Suprapubic skin (tissue), 4 donors: ENCODE data around the gene RPL5. TPM values are rescaled to one million over a fixed set of nuclear protein-coding genes. Genes with fewer than 3 reads are reported as not detected.

Experiments used
- DNase-seq, 2 donors: peaks; one replicate each; pipeline ENCODE4 v3.0.0-alpha.2; 2019; ENCODE audit warnings: low spot score in 2 of 2
- H3K27ac ChIP-seq: fragments of 200-600 bp; sonication (generic); one replicate; pipeline ENCODE4 v1.5.1; 2019
- H3K27me3 ChIP-seq: fragments of 200-600 bp; sonication (generic); one replicate; pipeline ENCODE4 v1.5.1; 2019
- H3K36me3 ChIP-seq: fragments of 200-600 bp; sonication (generic); one replicate; pipeline ENCODE4 v1.5.1; 2019
- H3K4me1 ChIP-seq: fragments of 200-600 bp; sonication (generic); one replicate; pipeline ENCODE4 v1.5.1; 2019
- H3K4me3 ChIP-seq: fragments of 200-600 bp; sonication (generic); one replicate; pipeline ENCODE4 v1.5.1; 2019; ENCODE audit warnings: mild to moderate bottlenecking
- H3K9me3 ChIP-seq: fragments of 200-600 bp; sonication (generic); one replicate; pipeline ENCODE4 v1.5.1; 2019
- EP300 ChIP-seq: sonication (generic); formaldehyde crosslinking; IDR thresholded peaks from one replicate; pipeline ENCODE4 v1.6.1; 2017; ENCODE audit warnings: antibody characterized with exemption
- POLR2A ChIP-seq, 2 donors: fragments of 450-650 bp; IDR thresholded peaks; one replicate each; pipeline ENCODE4 v1.6.1; 2017; ENCODE audit warnings: antibody characterized with exemption in 2 of 2, mild to moderate bottlenecking in 2 of 2, moderate library complexity in 2 of 2
- POLR2AphosphoS5 ChIP-seq, 3 donors: sonication (generic); formaldehyde crosslinking; IDR thresholded peaks; one replicate each; pipeline ENCODE4 v1.6.1; 2017; ENCODE audit warnings: antibody characterized with exemption in 3 of 3
- WGBS: methylation state at CpG from one replicate; pipeline ENCODE4 v1.1.5; 2018; 5-methylcytosine and 5-hydroxymethylcytosine counted together
- total RNA-seq, 4 donors: library from RNA; depleted of rRNA; stranded (reverse); fragments of >200 nt; gene quantifications; one replicate each; pipeline ENCODE4 v1.1.0, GENCODE V29; 2016
- TF ChIP-seq, protein P1 (sequence below), 2 donors: fragments of 200-600 bp in 1 of 2; fragments of 450-650 bp in 1 of 2; sonication (generic) in 1 of 2; IDR thresholded peaks; one replicate each; pipeline ENCODE4 v1.5.1; 2016 to 2019; ENCODE audit warnings: antibody characterized with exemption in 2 of 2, mild to moderate bottlenecking in 1 of 2, moderate library complexity in 1 of 2

RPL5 gene
- total RNA-seq, 4 donors from 2014 or later: 1,150 to 1,809 (median 1,593) TPM

DNA sequence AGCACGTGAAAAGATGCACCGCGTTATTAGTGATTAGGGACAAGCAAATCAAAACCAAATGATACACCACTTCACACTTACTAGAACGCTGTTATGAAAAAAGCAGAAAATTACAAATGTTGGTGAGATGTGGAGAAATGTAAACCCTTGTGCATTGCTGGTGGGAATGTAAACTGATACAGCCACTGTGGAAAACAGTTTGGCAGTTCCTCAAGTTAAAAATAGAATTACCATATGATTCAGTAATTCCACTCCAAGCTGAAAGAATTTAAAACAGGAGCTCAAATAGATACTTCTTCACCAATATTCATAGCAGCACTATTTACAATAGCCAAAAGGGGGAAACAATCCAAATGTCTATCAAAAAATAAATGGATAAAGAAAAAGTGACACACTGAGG lies 36.7 kb upstream of the RPL5 start:
- no peaks in the 10 kb centered on the region for H3K36me3 ChIP-seq
- TF ChIP-seq POLR2AphosphoS5 (IDR thresholded peaks at IDR 0.05): no peak
- TF ChIP-seq EP300: no peak
- TF ChIP-seq POLR2A (IDR thresholded peaks at IDR 0.05): no peak
- TF ChIP-seq, protein P1, sequence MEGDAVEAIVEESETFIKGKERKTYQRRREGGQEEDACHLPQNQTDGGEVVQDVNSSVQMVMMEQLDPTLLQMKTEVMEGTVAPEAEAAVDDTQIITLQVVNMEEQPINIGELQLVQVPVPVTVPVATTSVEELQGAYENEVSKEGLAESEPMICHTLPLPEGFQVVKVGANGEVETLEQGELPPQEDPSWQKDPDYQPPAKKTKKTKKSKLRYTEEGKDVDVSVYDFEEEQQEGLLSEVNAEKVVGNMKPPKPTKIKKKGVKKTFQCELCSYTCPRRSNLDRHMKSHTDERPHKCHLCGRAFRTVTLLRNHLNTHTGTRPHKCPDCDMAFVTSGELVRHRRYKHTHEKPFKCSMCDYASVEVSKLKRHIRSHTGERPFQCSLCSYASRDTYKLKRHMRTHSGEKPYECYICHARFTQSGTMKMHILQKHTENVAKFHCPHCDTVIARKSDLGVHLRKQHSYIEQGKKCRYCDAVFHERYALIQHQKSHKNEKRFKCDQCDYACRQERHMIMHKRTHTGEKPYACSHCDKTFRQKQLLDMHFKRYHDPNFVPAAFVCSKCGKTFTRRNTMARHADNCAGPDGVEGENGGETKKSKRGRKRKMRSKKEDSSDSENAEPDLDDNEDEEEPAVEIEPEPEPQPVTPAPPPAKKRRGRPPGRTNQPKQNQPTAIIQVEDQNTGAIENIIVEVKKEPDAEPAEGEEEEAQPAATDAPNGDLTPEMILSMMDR (IDR thresholded peaks at IDR 0.05): no peak
- no peak overlapping the region for H3K27ac ChIP-seq
- WGBS: 80% methylated on average over 4 of the region's 4 CpGs
- no peaks in the 10 kb centered on the region for H3K27me3 ChIP-seq
- no peak for DNase-seq
- peaks cover 4% of the 10 kb centered on the region for H3K4me1 ChIP-seq
- H3K9me3 ChIP-seq: no peaks in the 10 kb centered on the region
- no peak overlapping the region for H3K4me3 ChIP-seq

DNA sequence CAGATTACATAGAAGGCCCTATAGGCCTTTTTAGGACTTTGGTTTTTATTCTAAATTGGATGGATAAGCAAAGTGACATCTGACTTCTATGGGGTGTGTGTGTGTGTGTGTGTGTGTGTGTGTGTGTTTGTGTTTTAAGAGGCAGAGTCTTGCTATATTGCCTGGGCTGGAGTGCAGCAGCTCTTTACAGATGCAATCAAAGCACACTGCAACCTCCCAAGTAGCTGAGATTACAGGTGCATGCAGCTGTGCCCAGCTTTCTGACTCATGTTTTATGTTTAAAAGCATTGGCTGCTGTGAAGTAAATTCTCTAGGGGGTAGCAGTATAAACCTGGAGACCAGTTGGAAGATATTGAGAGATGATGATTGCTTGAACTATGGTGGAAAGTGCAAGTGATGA lies 34.5 kb upstream of the RPL5 start:
- Histone ChIP-seq H3K9me3 (no peaks in the 10 kb centered on the region), H3K27me3 (no peaks in the 10 kb centered on the region), H3K36me3 (no peaks in the 10 kb centered on the region), H3K27ac (no peak overlapping the region), H3K4me3 (no peak overlapping the region), H3K4me1 (no peaks in the 10 kb centered on the region)
- DNase-seq: no peak
- TF ChIP-seq EP300 (no peak), POLR2AphosphoS5 (IDR thresholded peaks at IDR 0.05) (no peak), POLR2A (IDR thresholded peaks at IDR 0.05) (no peak)
- TF ChIP-seq, protein P1 (IDR thresholded peaks at IDR 0.05): no peak

DNA sequence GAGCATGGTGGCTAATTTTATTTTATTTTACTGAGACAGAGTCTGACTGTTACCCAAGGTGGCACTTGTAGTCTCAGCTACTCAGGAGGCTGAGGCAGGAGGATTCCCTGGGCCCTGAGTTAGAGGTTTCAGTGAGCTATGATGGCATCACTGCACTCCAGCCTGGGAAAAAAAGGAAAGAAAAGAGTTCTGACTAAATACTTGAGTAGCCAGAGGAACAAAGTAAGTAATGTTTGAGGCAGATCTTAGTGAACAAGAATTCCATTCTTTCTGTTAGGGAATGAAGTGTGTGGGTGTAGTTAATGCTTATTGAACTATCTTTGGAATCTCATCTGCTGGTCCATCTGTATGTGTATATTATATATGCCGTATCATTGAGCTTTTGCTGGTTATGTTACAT lies 33.9 kb upstream of the RPL5 start:
- WGBS: 65% methylated on average over 1 of the region's 1 CpG
- Histone ChIP-seq H3K4me3 (no peak overlapping the region), H3K36me3 (no peaks in the 10 kb centered on the region), H3K27ac (no peak overlapping the region), H3K9me3 (no peaks in the 10 kb centered on the region), H3K27me3 (no peaks in the 10 kb centered on the region), H3K4me1 (no peaks in the 10 kb centered on the region)
- no peak for DNase-seq
- TF ChIP-seq POLR2A (IDR thresholded peaks at IDR 0.05): no peak
- TF ChIP-seq POLR2AphosphoS5 (IDR thresholded peaks at IDR 0.05): no peak

DNA sequence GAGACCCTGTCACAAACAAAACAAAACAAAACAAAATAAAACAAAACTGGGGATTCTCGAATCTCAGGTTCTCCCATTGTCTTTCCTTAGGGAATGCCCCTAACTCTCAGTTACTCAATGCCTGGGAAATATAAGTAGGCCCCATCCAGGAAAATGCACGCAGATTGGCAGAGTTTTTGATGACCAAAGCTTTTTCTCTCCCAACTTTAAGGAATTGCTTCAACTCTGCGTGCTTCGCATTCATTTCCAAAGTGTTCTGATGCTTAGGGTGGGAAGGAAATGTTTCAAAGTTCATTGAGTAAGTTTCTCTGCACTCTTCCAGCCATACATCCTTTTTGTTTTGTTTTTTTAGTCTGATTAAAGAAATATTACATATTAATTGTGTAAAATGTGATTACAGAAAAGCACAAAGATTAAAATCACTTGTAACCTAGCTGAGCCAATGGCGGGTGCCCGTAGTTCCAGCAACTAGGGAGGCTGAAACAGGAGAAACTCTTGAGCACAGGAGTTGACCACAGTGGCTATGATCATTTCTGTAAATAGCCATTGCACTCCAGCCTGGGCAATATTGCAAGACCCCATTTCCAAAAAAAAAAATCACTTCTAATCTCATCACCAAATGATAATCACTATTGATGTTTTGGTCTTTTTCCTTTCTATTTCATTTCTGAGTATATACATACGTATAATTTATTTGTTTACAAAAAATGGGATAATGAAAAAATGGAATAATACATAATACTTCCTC lies 28.5 kb upstream of the RPL5 start:
- WGBS: 89% methylated on average over 7 of the region's 7 CpGs
- Histone ChIP-seq H3K27me3 (no peaks in the 10 kb centered on the region), H3K9me3 (no peaks in the 10 kb centered on the region), H3K4me3 (no peak overlapping the region), H3K4me1 (peaks cover 9% of the 10 kb centered on the region), H3K36me3 (no peaks in the 10 kb centered on the region), H3K27ac (no peak overlapping the region)
- TF ChIP-seq EP300 (no peak), POLR2AphosphoS5 (IDR thresholded peaks at IDR 0.05) (no peak), POLR2A (IDR thresholded peaks at IDR 0.05) (no peak)
- TF ChIP-seq, protein P1 (IDR thresholded peaks at IDR 0.05): no peak
- DNase-seq: no peak

DNA sequence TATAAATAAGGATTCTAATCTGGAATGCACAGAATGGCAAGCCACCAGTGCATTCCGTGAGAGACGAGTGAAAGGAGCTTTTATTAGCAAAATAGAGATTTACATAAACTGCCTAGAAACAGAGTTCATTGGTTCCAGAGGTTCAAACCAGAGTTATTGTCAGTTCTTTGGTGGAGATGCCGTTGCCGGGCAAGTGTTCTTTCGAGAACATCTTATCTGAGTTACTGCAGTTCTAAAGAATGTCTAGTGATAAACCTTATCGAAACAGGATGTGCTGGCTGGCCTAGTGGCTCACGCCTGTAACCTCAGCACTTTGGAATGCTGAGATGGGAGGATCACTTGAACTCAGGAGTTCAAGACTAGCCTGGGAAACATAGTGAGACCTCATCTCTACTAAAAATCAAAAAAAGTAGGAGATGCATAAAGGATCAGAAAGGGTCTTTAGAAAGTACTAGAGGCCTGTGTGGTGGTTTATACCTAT lies 27.1 kb upstream of the RPL5 start:
- H3K27ac ChIP-seq: no peak overlapping the region
- no peak for DNase-seq
- no peaks in the 10 kb centered on the region for H3K36me3 ChIP-seq
- TF ChIP-seq, protein P1 (IDR thresholded peaks at IDR 0.05): no peak
- TF ChIP-seq POLR2AphosphoS5 (IDR thresholded peaks at IDR 0.05): no peak
- no peak for TF ChIP-seq POLR2A (IDR thresholded peaks at IDR 0.05)
- TF ChIP-seq EP300: no peak
- no peaks in the 10 kb centered on the region for H3K9me3 ChIP-seq
- no peak overlapping the region for H3K4me3 ChIP-seq
- peaks cover 9% of the 10 kb centered on the region for H3K4me1 ChIP-seq
- WGBS: 8% methylated on average over 7 of the region's 7 CpGs
- H3K27me3 ChIP-seq: no peaks in the 10 kb centered on the region
